Neuron (in vitro differentiated cells): ENCODE measurements around the gene VSTM2B.
A peak's percentile ranks its signal among the peaks of the same experiment; 100 is the strongest.

Experiments
- H2AFZ ChIP-seq: one replicate; pipeline ENCODE4 v1.6.1; 2013; ENCODE audit warnings: low read depth, mild to moderate bottlenecking, inconsistent platforms, low read length, moderate library complexity
- H3K27me3 ChIP-seq: one replicate; pipeline ENCODE4 v1.6.1; 2013; ENCODE audit warnings: low read length; ENCODE audit not compliant: insufficient read depth
- H3K36me3 ChIP-seq: one replicate; pipeline ENCODE4 v1.6.1; 2013; ENCODE audit warnings: low read length; ENCODE audit not compliant: insufficient read depth
- H3K4me1 ChIP-seq: one replicate; pipeline ENCODE4 v1.6.1; 2013; ENCODE audit warnings: low read length; ENCODE audit not compliant: insufficient read depth
- H3K4me3 ChIP-seq: 2 replicates; pipeline ENCODE4 v1.5.1; 2013; ENCODE audit warnings: mild to moderate bottlenecking, low read length, moderate library complexity
- H3K9me3 ChIP-seq: one replicate; pipeline ENCODE4 v1.6.1; 2013; ENCODE audit warnings: low read length

VSTM2B gene

GRCh38 chr19:29605653-29606419 lies 80.0 kb downstream of the VSTM2B start, which contains the start of gene POP4:
POP4 (plus strand) TSS chr19:29606283; CDS start chr19:29606319, 36 bp downstream.
- H2AFZ ChIP-seq = peak within 1 kb of the TSS; percentile 18
- no peaks in the 10 kb centered on the region for H3K27me3 ChIP-seq
- H3K4me3 ChIP-seq = peak within 1 kb of the TSS; percentile 81
- peaks cover 8% of the 10 kb centered on the region for H3K4me1 ChIP-seq
- no peaks in the 10 kb centered on the region for H3K9me3 ChIP-seq
- H3K36me3 ChIP-seq = peaks cover 4% of the 10 kb centered on the region

- Histone ChIP-seq H3K9me3 (no peaks in the 10 kb centered on the region), H3K4me1 (peaks cover 8% of the 10 kb centered on the region), H3K36me3 (peaks cover 9% of the 10 kb centered on the region), H2AFZ (peak overlapping the region; percentile 18), H3K27me3 (no peaks in the 10 kb centered on the region), H3K4me3 (peak overlapping the region; percentile 81)
Measured at GRCh38 chr19:29606420-29606747, 80.6 kb downstream of the VSTM2B start.

- H2AFZ ChIP-seq = no peak overlapping the region
- no peak overlapping the region for H3K4me3 ChIP-seq
- peaks cover 8% of the 10 kb centered on the region for H3K4me1 ChIP-seq
- H3K36me3 ChIP-seq = peaks cover 37% of the 10 kb centered on the region
- H3K27me3 ChIP-seq = no peaks in the 10 kb centered on the region
- no peaks in the 10 kb centered on the region for H3K9me3 ChIP-seq
Measured at GRCh38 chr19:29609636-29610035, 83.8 kb downstream of the VSTM2B start.

GRCh38 chr19:29610213-29610573 lies 84.4 kb downstream of the VSTM2B start:
- Histone ChIP-seq H3K4me1 (peaks cover 5% of the 10 kb centered on the region), H3K27me3 (no peaks in the 10 kb centered on the region), H2AFZ (no peak overlapping the region), H3K4me3 (no peak overlapping the region), H3K9me3 (no peaks in the 10 kb centered on the region), H3K36me3 (peaks cover 38% of the 10 kb centered on the region)

GRCh38 chr19:29610574-29611271 lies 84.9 kb downstream of the VSTM2B start:
- Histone ChIP-seq H2AFZ (no peak overlapping the region), H3K9me3 (no peaks in the 10 kb centered on the region), H3K27me3 (no peaks in the 10 kb centered on the region), H3K4me3 (no peak overlapping the region), H3K4me1 (peaks cover 5% of the 10 kb centered on the region), H3K36me3 (peaks cover 43% of the 10 kb centered on the region)

GRCh38 chr19:29612121-29612520 lies 86.3 kb downstream of the VSTM2B start:
- peaks cover 1% of the 10 kb centered on the region for H3K4me1 ChIP-seq
- no peak overlapping the region for H2AFZ ChIP-seq
- peaks cover 51% of the 10 kb centered on the region for H3K36me3 ChIP-seq

GRCh38 chr19:29612801-29613595 lies 87.2 kb downstream of the VSTM2B start:
- H3K36me3 ChIP-seq = peaks cover 51% of the 10 kb centered on the region
- no peaks in the 10 kb centered on the region for H3K27me3 ChIP-seq
- H2AFZ ChIP-seq = no peak overlapping the region
- H3K4me1 ChIP-seq = no peaks in the 10 kb centered on the region
- no peak overlapping the region for H3K4me3 ChIP-seq
- H3K9me3 ChIP-seq = no peaks in the 10 kb centered on the region

More at GRCh38 chr19:29612121-29612520, 86.3 kb downstream of the VSTM2B start:
- Histone ChIP-seq H3K27me3 (no peaks in the 10 kb centered on the region), H3K9me3 (no peaks in the 10 kb centered on the region), H3K4me3 (no peak overlapping the region)

- Histone ChIP-seq H3K4me3 (no peak overlapping the region), H2AFZ (no peak overlapping the region), H3K27me3 (no peaks in the 10 kb centered on the region), H3K9me3 (no peaks in the 10 kb centered on the region), H3K36me3 (peaks cover 51% of the 10 kb centered on the region), H3K4me1 (no peaks in the 10 kb centered on the region)
Measured at GRCh38 chr19:29614046-29614445, 88.3 kb downstream of the VSTM2B start.
